ENCODE results near the gene NPHS2.
"Not testable (repeated sequence)": the region's sequence is repeated elsewhere in the genome, so short reads cannot be mapped to it uniquely, and the experiment has no call there.

Gene NPHS2

DNA sequence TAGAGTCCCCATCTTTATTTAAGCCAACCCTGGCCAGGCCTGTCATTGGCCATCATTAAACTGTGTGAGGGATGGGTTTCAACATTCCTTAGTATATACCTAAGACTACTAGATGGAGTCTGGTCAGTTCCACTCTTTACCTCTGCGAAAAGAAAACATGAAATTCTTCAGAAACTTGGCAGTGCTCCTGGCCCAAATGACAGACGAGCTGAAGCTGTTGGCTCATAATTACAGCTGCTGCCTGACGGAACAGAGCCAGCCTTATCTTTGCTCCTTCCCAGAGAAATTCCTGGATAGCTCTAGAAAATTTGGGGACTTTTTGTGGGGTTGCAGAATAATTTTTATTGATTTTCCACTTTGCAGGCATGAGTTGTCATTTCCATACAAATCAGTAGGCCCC, 30.4 kb downstream of the NPHS2 start:
- TF ChIP-seq, protein P1, sequence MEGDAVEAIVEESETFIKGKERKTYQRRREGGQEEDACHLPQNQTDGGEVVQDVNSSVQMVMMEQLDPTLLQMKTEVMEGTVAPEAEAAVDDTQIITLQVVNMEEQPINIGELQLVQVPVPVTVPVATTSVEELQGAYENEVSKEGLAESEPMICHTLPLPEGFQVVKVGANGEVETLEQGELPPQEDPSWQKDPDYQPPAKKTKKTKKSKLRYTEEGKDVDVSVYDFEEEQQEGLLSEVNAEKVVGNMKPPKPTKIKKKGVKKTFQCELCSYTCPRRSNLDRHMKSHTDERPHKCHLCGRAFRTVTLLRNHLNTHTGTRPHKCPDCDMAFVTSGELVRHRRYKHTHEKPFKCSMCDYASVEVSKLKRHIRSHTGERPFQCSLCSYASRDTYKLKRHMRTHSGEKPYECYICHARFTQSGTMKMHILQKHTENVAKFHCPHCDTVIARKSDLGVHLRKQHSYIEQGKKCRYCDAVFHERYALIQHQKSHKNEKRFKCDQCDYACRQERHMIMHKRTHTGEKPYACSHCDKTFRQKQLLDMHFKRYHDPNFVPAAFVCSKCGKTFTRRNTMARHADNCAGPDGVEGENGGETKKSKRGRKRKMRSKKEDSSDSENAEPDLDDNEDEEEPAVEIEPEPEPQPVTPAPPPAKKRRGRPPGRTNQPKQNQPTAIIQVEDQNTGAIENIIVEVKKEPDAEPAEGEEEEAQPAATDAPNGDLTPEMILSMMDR (IDR thresholded peaks at IDR 0.05): no peak
- Histone ChIP-seq H3K27me3 (no peaks in the 10 kb centered on the region), H3K27ac (no peak overlapping the region), H3K36me3 (no peaks in the 10 kb centered on the region), H3K9me3 (peaks cover 0 to 3% (median 0%) of the 10 kb centered on the region in 3 donors), H3K4me1 (no peaks in the 10 kb centered on the region), H3K4me3 (no peak overlapping the region)
- intact Hi-C loops (cut with DNase I; ENCODE audit: low total_unique reads): no loop called here
- DNase-seq: no peak

DNA sequence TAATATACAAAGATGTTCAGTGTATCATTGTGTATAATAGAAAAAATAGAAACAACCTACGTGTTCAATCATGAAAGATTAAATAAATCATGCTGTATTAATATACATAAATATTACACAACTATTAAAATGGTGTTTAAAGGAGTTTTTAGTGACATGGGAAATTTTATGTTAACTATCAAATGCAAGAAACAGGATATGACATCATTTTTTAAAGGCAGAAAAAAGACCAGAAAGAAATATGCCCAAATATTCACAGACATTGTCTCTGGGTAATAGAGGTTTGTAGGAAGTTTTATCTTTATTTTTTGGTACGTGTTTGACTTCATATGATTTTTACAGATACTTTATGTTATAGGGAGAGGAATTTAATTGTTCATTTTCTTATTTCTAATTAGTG, 34.0 kb downstream of the NPHS2 start:
- Histone ChIP-seq H3K9me3 (peaks cover 0 to 3% (median 0%) of the 10 kb centered on the region in 3 donors), H3K4me1 (no peaks in the 10 kb centered on the region), H3K36me3 (no peaks in the 10 kb centered on the region), H3K27ac (no peak overlapping the region), H3K27me3 (no peaks in the 10 kb centered on the region), H3K4me3 (no peak overlapping the region)
- intact Hi-C loops (cut with DNase I; ENCODE audit: low total_unique reads): no loop called here
- no peak for DNase-seq
- TF ChIP-seq, protein P1 (IDR thresholded peaks at IDR 0.05): no peak

DNA sequence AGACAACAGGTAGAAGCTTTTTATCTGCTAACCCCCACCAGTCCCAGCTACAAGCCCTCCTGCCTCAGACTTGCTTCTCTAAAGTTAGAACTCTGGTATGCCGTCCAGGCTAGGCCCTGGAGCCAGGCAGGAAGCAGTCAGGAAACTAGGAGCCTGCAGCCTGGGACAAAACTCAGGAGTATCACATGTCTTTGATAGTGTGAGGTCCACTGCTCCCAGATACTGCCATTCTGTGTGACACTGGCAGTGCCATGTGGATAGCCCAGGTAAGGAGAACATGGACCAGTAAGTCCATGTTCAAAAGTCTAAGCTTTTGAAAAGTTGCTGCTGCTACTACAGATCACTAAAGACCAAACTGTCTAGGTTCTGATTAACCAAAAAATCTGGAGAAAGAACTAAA, 45.4 kb downstream of the NPHS2 start:
- intact Hi-C loops (cut with DNase I; ENCODE audit: low total_unique reads): no loop called here
- Histone ChIP-seq H3K4me1 (no peaks in the 10 kb centered on the region), H3K27me3 (no peaks in the 10 kb centered on the region), H3K9me3 (no peaks in the 10 kb centered on the region), H3K27ac (no peak overlapping the region), H3K4me3 (no peak overlapping the region), H3K36me3 (no peaks in the 10 kb centered on the region)
- TF ChIP-seq, protein P1 (IDR thresholded peaks at IDR 0.05): no peak
- DNase-seq: no peak

DNA sequence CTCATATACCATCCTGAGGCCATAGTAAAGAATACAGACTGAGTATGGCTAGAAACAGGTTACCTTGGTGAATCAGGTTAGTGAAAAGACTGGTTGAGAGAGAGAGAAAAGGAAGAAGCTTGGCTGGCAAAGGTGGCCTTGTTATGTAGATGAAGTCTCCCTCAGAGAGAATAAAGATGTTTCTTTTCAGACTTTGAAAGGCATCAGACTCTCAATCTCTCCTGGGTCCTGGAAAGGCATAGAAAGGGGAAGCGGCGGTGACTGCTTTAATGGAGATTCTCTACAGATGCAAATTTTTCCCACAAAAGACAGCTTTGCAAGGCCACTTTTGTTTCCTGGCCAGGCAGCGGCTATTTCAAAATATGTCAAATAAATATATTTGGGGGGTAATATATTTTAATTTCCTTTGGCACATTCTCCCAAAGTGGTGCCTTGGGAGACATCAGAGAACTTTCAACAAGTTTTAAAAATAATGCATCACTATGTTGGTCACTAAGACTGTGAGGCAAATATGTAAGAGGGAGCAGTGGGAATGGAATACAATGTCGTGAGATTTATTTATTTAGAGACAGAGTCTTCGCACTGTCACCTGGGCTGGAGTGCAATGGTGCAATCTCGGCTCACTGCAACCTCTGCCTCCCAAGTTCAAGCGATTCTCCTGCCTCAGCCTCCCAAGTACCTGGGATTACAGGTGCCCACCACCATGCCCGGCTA, 46.1 kb downstream of the NPHS2 start:
- H3K9me3 ChIP-seq: no peaks in the 10 kb centered on the region
- no peaks in the 10 kb centered on the region for H3K36me3 ChIP-seq
- H3K27ac ChIP-seq: no peak overlapping the region
- no peaks in the 10 kb centered on the region for H3K27me3 ChIP-seq
- no peaks in the 10 kb centered on the region for H3K4me1 ChIP-seq
- no peak overlapping the region for H3K4me3 ChIP-seq
- TF ChIP-seq, protein P1 (IDR thresholded peaks at IDR 0.05): no peak
- DNase-seq: no peak
- intact Hi-C loops (cut with DNase I; ENCODE audit: low total_unique reads): no loop called here

DNA sequence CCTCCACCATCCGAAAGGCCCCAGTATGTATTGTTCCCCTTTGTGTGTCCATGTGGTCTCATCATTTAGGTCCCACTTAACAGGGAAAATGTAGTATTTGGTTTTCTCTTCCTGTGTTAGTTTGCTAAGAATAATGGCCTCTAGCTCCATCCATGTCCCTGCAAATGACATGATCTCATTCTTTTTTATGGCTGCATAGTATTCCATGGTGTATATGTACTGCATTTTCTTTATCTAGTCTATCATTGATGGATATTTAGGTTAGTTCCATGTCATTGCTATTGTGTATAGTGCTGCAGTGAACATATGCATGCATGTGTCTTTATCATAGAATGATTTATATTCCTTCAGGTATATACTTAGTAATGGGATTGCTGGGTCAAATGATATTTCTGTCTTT, 57.2 kb downstream of the NPHS2 start:
- H3K4me3 ChIP-seq; DNase-seq; H3K27me3 ChIP-seq; H3K9me3 ChIP-seq; H3K27ac ChIP-seq; H3K4me1 ChIP-seq; H3K36me3 ChIP-seq; intact Hi-C loops (cut with DNase I; ENCODE audit: low total_unique reads): not testable (repeated sequence)

DNA sequence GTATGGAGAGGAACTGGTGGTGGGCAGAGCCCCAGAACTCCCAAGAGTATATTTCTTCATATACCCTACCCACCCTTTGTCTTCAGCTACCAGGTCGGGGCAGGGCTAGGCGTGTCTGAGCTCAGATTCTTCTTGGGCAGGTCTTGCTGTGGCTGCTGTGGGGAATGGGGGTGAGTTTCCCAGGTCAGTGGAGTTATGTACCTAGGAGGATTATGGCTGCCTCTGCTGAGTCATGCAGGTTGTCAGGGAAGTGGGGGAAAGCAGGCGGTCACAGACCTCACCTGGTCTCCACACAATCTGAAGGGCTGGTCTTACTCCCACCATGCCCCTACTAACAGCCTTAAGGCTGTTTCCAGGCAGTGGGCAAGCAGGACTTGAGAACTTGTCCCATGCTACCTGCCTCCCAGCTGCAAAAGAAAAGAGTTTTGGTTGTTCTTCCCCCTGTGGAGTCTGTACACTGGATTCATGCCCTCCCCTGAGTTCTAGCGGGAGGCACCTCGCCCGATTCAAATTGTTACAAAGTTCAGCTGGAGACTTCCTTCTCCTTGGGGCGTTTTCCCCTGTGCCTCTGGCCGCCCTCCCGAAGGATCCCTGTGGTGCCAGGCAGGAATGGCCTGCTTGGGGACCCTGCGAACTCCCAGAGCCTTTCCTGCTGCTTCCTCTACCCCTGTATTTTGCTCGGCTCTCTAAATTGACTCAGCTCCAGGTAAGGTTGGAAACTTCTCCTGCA, 58.6 kb downstream of the NPHS2 start:
- Histone ChIP-seq H3K9me3 (no peaks in the 10 kb centered on the region), H3K27ac (no peak overlapping the region), H3K27me3 (no peaks in the 10 kb centered on the region), H3K36me3 (no peaks in the 10 kb centered on the region), H3K4me3 (no peak overlapping the region), H3K4me1 (no peaks in the 10 kb centered on the region)
- DNase-seq: no peak
- TF ChIP-seq, protein P1 (IDR thresholded peaks at IDR 0.05): no peak
- intact Hi-C loops (cut with DNase I; ENCODE audit: low total_unique reads): no loop called here

Measured in tibial artery (tissue), 4 donors.